OCI-LY3 (cell line): ENCODE results near the gene FLT1.

ENCODE experiments used
- CTCF ChIP-seq: fragments of 200-600, 300-600 bp; sonication (generic); IDR thresholded peaks from 2 replicates; pipeline ENCODE4 v1.5.1; 2014; ENCODE audit warnings: antibody characterized with exemption, low read length, low read depth
- EZH2phosphoT487 ChIP-seq: fragments of 200-600 bp; shearing (Covaris generic); IDR thresholded peaks from 2 replicates; pipeline ENCODE4 v1.6.1; 2018; ENCODE audit warnings: antibody characterized with exemption, mixed run types, low read depth

GRCh38 chr13:28326056-28326455 lies 168.9 kb downstream of the FLT1 start:
- no peak for TF ChIP-seq CTCF
- TF ChIP-seq EZH2phosphoT487 = no peak
